ENCODE results near the gene ADAMTS5. TPM values are rescaled to one million over a fixed set of nuclear protein-coding genes. Genes with fewer than 3 reads are reported as not detected.

The ADAMTS5 gene
- polyA plus RNA-seq, 2 of the 4 experiments (the other 2 are of a cell fraction) = not detected

DNA sequence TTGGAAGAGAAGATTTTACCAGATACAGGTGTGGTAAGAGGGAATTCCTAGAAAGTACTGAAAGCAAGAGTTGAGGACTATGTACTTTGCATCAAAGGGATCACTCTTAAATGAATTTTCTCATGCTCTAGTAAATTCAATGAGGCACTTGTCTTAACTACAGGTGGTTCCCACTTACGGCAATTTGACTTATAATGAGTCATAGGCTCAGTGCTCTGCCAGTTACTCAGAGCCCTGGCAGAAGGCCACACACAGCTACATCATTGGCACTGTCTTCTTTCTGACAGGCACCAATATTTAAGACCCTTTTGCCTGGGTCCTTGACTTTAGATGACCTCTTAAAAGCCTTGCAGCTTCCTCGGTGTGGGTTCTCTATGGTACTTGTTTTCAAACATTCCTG is 15.9 kb upstream of the ADAMTS5 start:
- no peak for FAIRE-seq
- 0% methylated on average over 2 of the region's 2 CpGs for WGBS (ENCODE audit: missing lambda C conversion rate)
- ChIA-PET POLR2A (no interaction called here), CTCF (no interaction called here)
- no peak for ATAC-seq
- Histone ChIP-seq H3K4me2 (no peak overlapping the region), H3K9me3 (no peaks in the 10 kb centered on the region), H3K27ac (no peak overlapping the region), H3K4me3 (no peak overlapping the region), H3K4me1 (no peaks in the 10 kb centered on the region)
- DNase-seq (ENCODE audit: low read depth in 1 of 2, low spot score in 1 of 2) = no peak
- TF ChIP-seq, protein P1, sequence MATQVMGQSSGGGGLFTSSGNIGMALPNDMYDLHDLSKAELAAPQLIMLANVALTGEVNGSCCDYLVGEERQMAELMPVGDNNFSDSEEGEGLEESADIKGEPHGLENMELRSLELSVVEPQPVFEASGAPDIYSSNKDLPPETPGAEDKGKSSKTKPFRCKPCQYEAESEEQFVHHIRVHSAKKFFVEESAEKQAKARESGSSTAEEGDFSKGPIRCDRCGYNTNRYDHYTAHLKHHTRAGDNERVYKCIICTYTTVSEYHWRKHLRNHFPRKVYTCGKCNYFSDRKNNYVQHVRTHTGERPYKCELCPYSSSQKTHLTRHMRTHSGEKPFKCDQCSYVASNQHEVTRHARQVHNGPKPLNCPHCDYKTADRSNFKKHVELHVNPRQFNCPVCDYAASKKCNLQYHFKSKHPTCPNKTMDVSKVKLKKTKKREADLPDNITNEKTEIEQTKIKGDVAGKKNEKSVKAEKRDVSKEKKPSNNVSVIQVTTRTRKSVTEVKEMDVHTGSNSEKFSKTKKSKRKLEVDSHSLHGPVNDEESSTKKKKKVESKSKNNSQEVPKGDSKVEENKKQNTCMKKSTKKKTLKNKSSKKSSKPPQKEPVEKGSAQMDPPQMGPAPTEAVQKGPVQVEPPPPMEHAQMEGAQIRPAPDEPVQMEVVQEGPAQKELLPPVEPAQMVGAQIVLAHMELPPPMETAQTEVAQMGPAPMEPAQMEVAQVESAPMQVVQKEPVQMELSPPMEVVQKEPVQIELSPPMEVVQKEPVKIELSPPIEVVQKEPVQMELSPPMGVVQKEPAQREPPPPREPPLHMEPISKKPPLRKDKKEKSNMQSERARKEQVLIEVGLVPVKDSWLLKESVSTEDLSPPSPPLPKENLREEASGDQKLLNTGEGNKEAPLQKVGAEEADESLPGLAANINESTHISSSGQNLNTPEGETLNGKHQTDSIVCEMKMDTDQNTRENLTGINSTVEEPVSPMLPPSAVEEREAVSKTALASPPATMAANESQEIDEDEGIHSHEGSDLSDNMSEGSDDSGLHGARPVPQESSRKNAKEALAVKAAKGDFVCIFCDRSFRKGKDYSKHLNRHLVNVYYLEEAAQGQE (IDR thresholded peaks at IDR 0.05) = no peak
- TF ChIP-seq EHMT2 (IDR thresholded peaks at IDR 0.05; ENCODE audit: low read depth) (no peak), MAZ (IDR thresholded peaks at IDR 0.05; ENCODE audit: borderline replicate concordance, low read depth, low read length) (no peak), JUNB (IDR thresholded peaks at IDR 0.05) (no peak), ZC3H11A (IDR thresholded peaks at IDR 0.05) (no peak), CBX2 (IDR thresholded peaks at IDR 0.05; ENCODE audit: borderline replicate concordance, low read depth) (no peak), HEYL (CRISPR knock-in tag; IDR thresholded peaks at IDR 0.05) (no peak), HOXA7 (CRISPR knock-in tag; IDR thresholded peaks at IDR 0.05) (no peak), PHF8 (IDR thresholded peaks at IDR 0.05; ENCODE audit: borderline replicate concordance, low read depth) (no peak), BHLHE40 (IDR thresholded peaks at IDR 0.05; ENCODE audit: low read depth, low read length) (no peak), TFCP2L1 (CRISPR knock-in tag; IDR thresholded peaks at IDR 0.05) (no peak), KDM1A (IDR thresholded peaks at IDR 0.05; ENCODE audit: low read depth) (no peak)
- TF ChIP-seq, protein P2, sequence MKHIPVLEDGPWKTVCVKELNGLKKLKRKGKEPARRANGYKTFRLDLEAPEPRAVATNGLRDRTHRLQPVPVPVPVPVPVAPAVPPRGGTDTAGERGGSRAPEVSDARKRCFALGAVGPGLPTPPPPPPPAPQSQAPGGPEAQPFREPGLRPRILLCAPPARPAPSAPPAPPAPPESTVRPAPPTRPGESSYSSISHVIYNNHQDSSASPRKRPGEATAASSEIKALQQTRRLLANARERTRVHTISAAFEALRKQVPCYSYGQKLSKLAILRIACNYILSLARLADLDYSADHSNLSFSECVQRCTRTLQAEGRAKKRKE (CRISPR knock-in tag; IDR thresholded peaks at IDR 0.05; ENCODE audit: low read depth) = no peak

DNA sequence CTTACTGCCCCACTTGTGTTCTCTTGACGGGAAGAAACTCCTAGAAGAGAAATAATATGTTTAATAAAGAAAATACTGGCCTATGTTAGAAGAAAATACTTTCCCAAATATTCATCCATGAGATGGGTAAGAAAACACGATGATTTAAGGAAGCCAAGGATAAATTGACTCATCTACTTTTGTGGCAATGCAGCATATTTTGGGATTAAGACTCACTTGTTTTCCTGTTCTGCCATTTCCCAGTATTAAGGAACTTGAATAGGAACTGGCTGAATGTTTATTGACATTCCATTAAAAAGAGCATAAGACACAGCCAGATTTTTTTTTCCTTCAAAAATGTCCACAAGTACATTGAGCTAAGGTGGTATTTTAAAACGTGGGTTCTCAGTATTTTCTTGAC is 10.9 kb upstream of the ADAMTS5 start:
- FAIRE-seq (no peak), ATAC-seq (no peak), DNase-seq (ENCODE audit: low read depth in 1 of 2, low spot score in 1 of 2) (no peak)
- no peaks in the 10 kb centered on the region for H3K4me1 ChIP-seq
- H3K27ac ChIP-seq = no peak overlapping the region
- 0% methylated on average over 3 of the region's 3 CpGs for WGBS (ENCODE audit: missing lambda C conversion rate)
- TF ChIP-seq SREBF2 (IDR thresholded peaks at IDR 0.05) (no peak), RARB (CRISPR knock-in tag; IDR thresholded peaks at IDR 0.05) (no peak), CBX2 (IDR thresholded peaks at IDR 0.05; ENCODE audit: borderline replicate concordance, low read depth) (no peak), MYC (IDR thresholded peaks at IDR 0.05; ENCODE audit: borderline replicate concordance, low read length) (no peak), BHLHE40 (IDR thresholded peaks at IDR 0.05; ENCODE audit: low read depth, low read length) (no peak), HEYL (CRISPR knock-in tag; IDR thresholded peaks at IDR 0.05) (no peak), NR3C1 (IDR thresholded peaks at IDR 0.05) (no peak), TFCP2L1 (CRISPR knock-in tag; IDR thresholded peaks at IDR 0.05) (no peak), KDM1A (IDR thresholded peaks at IDR 0.05; ENCODE audit: low read depth) (no peak), JUN (IDR thresholded peaks at IDR 0.05) (no peak), FOXS1 (CRISPR knock-in tag; IDR thresholded peaks at IDR 0.05) (no peak), RAD21 (conservative IDR thresholded peaks at IDR 0.05 in 1 of 2, IDR thresholded peaks at IDR 0.05 in 1 of 2) (no peak), CHD4 (IDR thresholded peaks at IDR 0.05; ENCODE audit: borderline replicate concordance) (no peak), MAFK (IDR thresholded peaks at IDR 0.05; ENCODE audit: partially characterized antibody) (no peak)
- TF ChIP-seq, protein P3, sequence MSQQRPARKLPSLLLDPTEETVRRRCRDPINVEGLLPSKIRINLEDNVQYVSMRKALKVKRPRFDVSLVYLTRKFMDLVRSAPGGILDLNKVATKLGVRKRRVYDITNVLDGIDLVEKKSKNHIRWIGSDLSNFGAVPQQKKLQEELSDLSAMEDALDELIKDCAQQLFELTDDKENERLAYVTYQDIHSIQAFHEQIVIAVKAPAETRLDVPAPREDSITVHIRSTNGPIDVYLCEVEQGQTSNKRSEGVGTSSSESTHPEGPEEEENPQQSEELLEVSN (IDR thresholded peaks at IDR 0.05; ENCODE audit: borderline replicate concordance, low read depth) = no peak
- TF ChIP-seq, protein P4, sequence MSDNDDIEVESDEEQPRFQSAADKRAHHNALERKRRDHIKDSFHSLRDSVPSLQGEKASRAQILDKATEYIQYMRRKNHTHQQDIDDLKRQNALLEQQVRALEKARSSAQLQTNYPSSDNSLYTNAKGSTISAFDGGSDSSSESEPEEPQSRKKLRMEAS (IDR thresholded peaks at IDR 0.05) = no peak
- no peak overlapping the region for H3K4me2 ChIP-seq
- H3K4me3 ChIP-seq = no peak overlapping the region
- no peaks in the 10 kb centered on the region for H3K9me3 ChIP-seq
- CTCF ChIA-PET = no interaction called here
- POLR2A ChIA-PET = no interaction called here
